Right lobe of liver (tissue), 4 donors: ENCODE results near the gene STAP2.

ENCODE experiments used
- CTCF ChIP-seq, 4 donors: fragments of 200-600 bp in 3 of 4; fragments of 450-650 bp in 1 of 4; IDR thresholded peaks; one replicate each; pipeline versions ENCODE4 v1.5.1 to v1.8.0; 2016 to 2022; ENCODE audit warnings: antibody characterized with exemption in 4 of 4, mild to moderate bottlenecking in 2 of 4
- POLR2A ChIP-seq: fragments of 450-650 bp; IDR thresholded peaks from one replicate; pipeline ENCODE4 v1.6.1; 2017; ENCODE audit warnings: antibody characterized with exemption, mild to moderate bottlenecking
- donor health status: DM: no; HTN: no; CAD: no.
- donor health status: DM: no; HTN: no; CAD: no.
- donor health status: DM: no; HTN: yes; CAD: no.

DNA sequence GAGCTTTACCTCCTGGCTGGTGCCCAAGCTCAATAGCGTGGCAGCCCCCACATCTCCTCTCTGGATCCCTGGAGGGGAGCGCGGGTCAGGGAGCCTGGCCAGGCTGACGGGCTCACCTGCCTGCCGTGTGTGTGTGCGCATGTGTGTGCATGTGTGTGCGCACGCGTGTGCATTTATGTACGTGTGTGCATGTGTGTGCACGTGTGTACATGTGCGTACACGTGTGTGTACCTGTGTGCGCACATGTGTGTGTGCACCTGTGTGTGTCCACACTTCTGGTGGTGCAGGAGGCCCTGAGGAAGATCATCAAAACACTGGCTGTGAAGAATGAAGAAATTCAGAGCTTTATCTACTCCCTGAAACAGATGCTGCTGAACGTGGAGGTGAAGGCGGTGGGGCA is 33.0 kb downstream of the STAP2 start:
- TF ChIP-seq POLR2A (no peak), CTCF (IDR thresholded peaks at IDR 0.05) (no peak)
